DMS53 treated with DMSO at 0.1 percent for 48 hours (cell line): ENCODE results near the gene SLC4A5.

Experiments
- DNase-seq: peaks from one replicate; lab custom pipeline; 2025; ENCODE audit not compliant: unreplicated experiment; lab: John Stamatoyannopoulos, UW

SLC4A5 gene, protein sequence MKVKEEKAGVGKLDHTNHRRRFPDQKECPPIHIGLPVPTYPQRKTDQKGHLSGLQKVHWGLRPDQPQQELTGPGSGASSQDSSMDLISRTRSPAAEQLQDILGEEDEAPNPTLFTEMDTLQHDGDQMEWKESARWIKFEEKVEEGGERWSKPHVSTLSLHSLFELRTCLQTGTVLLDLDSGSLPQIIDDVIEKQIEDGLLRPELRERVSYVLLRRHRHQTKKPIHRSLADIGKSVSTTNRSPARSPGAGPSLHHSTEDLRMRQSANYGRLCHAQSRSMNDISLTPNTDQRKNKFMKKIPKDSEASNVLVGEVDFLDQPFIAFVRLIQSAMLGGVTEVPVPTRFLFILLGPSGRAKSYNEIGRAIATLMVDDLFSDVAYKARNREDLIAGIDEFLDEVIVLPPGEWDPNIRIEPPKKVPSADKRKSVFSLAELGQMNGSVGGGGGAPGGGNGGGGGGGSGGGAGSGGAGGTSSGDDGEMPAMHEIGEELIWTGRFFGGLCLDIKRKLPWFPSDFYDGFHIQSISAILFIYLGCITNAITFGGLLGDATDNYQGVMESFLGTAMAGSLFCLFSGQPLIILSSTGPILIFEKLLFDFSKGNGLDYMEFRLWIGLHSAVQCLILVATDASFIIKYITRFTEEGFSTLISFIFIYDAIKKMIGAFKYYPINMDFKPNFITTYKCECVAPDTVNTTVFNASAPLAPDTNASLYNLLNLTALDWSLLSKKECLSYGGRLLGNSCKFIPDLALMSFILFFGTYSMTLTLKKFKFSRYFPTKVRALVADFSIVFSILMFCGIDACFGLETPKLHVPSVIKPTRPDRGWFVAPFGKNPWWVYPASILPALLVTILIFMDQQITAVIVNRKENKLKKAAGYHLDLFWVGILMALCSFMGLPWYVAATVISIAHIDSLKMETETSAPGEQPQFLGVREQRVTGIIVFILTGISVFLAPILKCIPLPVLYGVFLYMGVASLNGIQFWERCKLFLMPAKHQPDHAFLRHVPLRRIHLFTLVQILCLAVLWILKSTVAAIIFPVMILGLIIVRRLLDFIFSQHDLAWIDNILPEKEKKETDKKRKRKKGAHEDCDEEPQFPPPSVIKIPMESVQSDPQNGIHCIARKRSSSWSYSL

DNA sequence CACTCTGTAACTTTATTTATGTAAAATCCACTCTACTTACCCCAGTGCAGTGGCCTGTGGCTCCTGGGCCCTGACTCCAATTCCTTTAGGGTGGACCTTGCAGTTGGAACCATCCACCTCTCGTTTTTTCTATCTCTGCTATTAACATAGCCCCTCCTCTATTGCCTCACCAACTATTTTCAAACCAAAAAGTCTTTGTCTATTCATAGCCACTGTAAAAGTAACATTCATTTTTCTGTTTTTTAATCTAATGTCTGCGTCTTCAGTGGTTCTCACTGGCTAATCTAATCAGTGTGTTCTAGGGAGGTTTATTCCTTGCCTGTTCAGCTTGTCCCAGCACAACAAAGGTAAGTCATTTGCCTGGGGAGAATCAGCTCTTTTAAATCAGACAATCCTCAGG is at the start of gene SLC4A5:
SLC4A5 (minus strand) TSS at position 101 of the 400 bp plus-strand sequence. CDS start 28,393 bp downstream, outside the sequence.
- DNase-seq, result no peak

- no peak for DNase-seq
Measured at GRCh38 chr2:74392449-74392743, 49.2 kb upstream of the SLC4A5 start.

DNA sequence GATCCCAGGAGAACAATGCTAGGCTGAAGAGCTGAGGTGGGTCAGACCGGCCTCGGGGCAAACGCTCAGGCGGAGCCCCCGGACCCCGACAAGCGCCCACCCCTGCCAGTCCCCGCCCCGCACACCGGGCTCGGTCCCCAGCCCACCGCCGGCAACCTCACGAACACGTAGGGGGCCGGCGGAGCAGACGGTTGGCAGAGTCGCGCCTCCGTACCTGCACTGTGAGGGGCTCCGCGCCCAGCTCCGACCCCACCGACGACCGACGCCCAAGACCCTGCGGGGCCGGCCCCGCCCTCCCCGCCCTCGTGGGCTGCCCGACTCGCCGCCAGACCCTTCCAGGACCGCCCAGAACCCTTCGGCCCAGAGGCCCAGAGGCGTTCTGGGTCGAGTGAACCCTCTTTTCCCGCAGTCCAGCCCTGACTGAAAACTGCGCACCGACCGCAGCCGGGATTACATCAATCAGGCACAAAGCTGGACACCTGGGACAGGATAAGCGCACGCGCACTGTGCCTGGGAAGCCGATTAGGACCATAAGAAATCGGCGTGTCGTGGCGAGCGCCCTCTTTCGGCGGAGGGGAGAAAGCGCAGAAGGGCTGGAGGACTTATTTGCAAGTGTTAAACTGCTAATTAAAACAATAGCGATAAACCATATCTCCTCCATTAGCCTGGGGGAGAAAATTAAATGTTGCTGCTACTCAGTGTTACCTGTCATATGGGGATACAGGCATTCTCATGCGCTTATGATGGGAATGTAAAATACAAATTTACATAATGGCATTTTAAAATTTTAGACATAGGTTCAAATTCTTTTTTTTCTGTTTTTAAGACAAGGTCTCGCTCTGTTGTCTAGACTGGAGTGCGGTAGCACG is 48.6 kb upstream of the SLC4A5 start:
- peak; percentile 86 for DNase-seq

DNA sequence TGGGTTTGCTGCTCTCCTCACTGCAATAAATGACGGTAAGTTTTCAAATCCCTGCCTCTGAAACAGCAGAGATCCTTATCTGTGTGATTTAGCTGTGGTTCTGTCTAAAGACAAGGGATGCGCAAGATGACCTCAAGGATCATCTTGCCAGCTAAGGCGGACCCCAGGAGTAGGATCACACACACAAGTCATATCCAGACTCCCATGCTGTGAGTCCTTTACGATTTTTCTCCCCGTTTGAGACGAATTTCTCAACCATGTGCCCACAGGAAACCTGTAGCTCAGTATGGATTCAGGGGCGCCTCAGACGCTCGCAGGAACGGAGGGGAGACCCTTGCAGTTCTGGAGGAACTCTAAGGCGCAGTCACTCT is 48.0 kb upstream of the SLC4A5 start:
- no peak for DNase-seq

GRCh38 chr2:74390606-74391005 is 47.4 kb upstream of the SLC4A5 start:
- no peak for DNase-seq

DNA sequence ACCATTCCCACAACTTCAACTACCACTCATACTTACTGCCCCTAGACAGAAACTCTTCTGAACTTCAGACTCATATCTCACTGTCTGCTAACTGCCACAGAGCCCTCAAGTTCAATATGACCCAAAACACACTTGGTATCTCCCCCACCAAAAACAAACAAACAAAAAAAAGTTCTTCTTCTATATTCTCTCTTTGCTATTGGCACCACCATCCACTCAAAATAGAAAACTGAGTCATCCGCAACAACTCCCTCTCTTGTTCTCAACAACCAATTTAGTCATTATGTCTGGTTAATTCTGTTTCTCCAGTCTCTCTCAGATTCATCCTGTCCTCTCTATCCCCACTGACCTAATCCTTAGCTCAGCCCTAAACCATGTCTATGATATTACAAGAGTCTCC is 44.1 kb upstream of the SLC4A5 start:
- no peak for DNase-seq

GRCh38 chr2:74385396-74385795 is 42.2 kb upstream of the SLC4A5 start:
- no peak for DNase-seq

DNA sequence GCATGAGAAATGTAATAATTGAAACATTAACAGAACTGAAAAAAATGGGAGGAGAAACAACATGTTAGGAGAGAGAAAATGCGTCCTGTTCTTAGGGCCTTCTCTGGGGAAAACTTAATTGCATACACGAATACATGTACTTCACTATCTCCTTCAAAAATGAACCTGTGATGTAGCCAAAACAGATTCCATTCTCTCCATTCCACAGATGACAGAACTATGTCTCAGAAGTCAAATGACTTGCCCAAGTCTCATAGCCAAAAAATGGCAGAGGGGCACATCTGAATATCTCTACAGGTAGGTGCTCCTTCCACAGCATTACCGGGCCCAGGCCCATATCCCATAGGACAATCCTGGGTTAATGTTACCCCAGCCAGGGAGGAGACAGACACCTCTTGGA is 40.8 kb upstream of the SLC4A5 start:
- DNase-seq, result no peak

GRCh38 chr2:74383254-74383653 is 40.0 kb upstream of the SLC4A5 start:
- peak; percentile 18 for DNase-seq

GRCh38 chr2:74381751-74382150 is 38.5 kb upstream of the SLC4A5 start:
- no peak for DNase-seq

DNA sequence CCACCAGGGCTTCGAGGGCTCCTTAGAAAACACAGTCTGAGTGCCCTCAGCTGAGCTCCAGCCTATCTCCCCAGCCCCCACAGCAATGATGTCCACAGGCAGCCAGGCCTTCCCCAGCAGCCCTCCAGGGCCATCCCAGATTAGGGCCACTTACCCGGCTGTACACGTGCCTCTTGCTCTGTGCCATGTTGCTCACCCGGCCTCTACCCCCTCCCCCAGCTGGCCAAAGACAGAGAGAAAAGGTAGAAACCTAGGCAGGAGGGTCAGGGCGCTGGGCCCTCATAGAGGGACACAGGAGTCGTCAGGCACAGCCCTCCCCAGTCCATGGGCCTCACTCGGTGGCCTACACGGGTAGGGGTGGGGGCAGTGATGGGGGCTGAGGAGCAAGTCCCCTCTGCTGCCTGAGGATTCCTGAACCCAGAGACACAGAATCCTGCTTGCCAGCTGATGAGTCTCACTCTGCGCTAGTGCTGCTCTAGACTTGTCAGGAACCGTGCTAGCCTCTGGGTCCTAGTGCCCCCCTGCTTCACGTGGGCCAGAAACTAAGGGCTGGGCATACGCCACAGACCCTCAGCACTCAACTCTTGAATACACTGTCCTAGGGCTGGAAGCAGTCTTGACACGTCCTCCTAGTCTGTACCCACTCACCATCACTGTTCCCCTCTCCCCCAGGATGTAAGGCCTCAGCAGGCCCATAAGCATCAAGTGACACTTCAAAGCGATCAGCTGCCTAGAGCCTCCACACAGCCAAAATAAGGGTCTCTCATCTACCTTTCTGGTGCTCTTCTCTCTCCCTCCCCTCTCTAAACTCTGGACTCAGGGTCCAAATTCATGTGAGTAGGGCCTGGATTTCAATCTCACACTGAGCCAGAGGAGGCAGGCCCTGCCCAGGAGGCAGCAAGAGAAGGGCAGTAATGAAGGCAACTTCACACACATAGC is 36.9 kb upstream of the SLC4A5 start, which contains the start of gene DCTN1:
DCTN1 (minus strand) TSS at position 461 of the 939 bp plus-strand sequence; CDS start at position 187, 274 bp downstream.
- no peak for DNase-seq

GRCh38 chr2:74378007-74378406 is 34.8 kb upstream of the SLC4A5 start:
- no peak for DNase-seq

DNA sequence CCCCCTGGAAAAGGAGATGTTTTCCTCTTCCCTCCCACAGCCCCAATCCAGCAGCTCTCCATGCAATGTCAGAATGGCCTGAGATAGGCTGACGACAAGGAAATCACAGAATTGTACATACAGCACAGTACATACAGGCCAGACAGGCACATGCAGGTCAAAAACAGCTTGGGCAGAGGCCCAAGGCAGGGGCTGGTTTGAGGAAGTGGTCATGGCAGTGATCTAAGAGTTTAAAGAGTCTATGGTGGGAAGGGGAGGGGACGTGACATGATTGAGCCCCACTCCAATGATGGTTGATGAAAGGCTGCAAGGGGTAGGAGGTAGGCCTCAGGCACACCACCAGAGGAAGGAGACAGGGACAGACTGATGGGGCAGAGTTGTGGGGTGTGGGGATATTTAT is 32.6 kb upstream of the SLC4A5 start:
- no peak for DNase-seq

GRCh38 chr2:74374509-74375205 is 31.4 kb upstream of the SLC4A5 start:
- peak; percentile 25 for DNase-seq

DNA sequence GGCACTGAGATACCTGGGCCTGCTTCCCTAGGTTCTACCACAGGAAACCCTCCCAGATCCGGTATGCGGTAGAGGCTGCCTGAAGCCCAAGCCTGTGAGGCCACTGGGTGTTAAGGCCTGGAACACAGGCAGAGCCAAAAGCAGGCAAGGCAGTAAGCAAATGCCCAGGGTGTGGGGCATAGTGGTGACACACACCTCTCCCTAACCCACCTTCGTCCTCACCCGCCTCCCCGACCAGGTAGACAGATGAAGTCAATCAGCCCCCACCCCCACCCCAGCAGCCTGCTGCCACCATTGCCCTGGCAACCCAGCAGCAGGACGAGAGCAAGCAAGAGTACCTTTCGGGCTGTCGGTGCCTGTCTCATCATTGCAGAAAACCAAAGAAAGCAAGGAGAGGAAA is 30.8 kb upstream of the SLC4A5 start:
- no peak for DNase-seq

DNA sequence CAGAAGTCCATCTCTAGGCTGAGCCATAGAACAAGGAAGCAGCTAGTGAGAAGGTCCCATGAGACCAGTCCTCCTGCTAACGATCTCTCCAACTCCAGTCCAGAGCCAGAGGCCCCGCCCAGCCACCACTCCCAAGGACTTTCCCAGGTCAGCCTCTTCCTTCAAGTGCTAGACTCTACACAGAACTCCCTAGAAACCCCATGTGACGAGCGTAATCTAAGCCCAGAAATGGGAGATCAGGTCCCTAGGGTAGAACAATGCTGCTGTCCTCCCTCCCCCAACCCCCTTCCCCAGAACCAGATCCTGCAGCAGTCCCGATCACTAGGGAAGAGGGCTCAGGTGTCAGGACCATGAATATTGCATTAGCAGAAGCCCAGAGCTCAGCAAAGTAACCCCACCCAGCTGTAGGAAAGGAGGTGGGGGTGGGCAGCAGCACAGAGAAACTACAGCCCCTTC is 30.0 kb upstream of the SLC4A5 start:
- DNase-seq, result no peak

GRCh38 chr2:74372674-74373073 is 29.5 kb upstream of the SLC4A5 start:
- no peak for DNase-seq

- no peak for DNase-seq
Measured at GRCh38 chr2:74371421-74371820, 28.2 kb upstream of the SLC4A5 start.

- no peak for DNase-seq
Measured at GRCh38 chr2:74369976-74370375, 26.8 kb upstream of the SLC4A5 start.
